Globus pallidus (tissue), 1 donor: Measurements from ENCODE around the gene LPP.
A peak's percentile ranks its signal among the peaks of the same experiment; 100 is the strongest.

Experiments
- DNase-seq: peaks from one replicate; pipeline ENCODE4 v3.0.0-alpha.2; 2015; ENCODE audit warnings: low spot score

LPP gene

GRCh38 chr3:188272481-188273372, 118.8 kb downstream of the LPP start:
- DNase-seq = no peak

DNA sequence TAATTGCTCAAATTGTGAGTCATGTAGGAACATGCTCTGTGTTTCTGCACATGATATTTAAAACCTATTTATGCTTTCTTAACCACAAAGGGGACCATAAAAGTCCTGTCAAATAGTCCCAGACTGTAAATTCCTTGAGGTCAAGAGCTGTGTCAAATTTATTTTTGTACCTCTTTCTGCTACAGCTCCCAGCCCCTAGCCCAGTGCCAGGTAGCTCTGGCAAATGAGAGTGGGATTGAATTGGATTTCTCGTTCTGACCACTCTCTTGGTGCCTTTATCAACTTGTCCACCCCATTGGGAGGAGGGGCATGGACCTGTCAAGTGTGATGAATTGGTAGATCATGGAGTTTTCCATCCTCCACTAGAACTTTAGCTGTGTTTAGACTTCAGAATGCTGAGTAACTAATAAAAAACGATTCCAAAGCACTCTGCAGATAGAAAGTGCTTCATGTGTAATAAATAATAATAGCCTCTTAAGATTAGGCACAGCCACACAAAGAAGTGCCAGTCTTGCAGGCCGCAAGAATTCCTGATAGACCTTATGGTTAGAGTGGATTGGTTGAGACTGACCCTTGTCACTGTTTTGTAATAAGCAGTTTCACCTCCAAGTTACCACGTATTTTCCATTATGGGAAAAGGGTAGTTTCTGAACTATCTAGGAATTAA, 120.4 kb downstream of the LPP start:
- DNase-seq = no peak

- DNase-seq = no peak
Observed at GRCh38 chr3:188276375-188276774, 122.4 kb downstream of the LPP start.

DNA sequence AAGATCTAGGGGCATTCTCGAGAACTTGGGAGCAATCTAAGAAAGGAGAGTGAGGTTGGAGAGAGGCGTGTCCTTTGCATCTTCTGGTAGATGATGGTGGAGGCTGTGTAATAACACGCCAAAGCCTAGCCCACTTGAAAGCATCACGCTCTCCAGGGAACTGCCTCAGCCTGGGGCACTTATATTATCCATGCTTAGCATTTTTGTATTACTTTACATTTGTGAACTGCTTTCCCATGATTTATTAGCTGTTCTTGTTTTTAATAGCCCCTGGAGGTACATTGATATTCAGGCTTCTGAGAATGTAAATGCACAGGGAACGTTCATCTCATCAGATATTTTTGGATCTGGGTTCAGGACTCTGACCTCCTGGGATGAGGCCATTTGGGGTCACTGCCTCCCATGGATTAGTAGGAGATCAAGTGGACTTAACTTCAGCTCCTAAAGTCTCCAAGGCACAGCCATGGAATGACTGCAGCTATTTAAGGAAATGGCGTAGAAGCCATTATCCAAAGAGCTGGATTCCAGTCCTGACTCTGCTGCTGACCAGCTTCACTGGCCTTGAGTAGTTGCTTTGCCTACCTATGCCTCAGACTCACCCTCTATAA, 124.9 kb downstream of the LPP start:
- DNase-seq = no peak

DNA sequence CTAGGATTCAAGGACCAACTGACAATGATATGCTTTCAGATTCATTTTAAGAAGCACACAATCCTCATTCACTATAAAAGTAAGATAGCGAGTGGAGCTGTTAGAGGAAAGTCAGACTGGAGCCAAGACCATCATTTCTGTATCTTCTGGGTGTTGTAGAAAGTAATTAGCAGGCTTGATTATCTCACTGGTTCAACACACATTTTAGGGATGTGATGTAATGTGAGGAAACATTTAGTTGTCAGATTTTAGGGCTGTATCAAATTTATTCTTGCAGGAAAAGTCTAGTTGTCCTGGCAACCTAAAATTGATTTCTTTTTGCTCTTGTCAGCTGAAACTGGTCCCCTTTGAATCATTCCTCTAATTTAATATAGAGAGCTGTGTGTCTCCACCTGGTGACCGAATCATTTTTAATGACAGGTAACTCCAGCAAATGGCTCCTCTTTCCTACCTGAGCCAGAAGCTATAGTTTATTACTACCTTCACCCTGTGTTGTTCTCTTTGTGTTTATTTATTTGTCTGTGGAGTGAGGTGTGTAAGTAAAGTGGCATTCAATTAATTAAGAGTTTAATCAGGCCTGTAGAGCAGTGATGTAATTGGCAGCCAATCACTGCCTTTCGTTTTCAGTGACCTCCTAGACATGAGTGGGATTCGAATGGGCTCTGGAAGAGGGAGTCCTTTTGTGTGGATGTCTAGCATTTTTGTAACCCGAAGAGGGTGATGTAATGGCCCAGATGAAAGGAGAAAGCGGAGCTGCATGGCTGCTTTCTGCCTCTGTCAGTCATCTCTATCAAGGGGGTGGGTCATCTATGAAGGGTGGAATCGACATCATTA, 125.8 kb downstream of the LPP start:
- DNase-seq = no peak

DNA sequence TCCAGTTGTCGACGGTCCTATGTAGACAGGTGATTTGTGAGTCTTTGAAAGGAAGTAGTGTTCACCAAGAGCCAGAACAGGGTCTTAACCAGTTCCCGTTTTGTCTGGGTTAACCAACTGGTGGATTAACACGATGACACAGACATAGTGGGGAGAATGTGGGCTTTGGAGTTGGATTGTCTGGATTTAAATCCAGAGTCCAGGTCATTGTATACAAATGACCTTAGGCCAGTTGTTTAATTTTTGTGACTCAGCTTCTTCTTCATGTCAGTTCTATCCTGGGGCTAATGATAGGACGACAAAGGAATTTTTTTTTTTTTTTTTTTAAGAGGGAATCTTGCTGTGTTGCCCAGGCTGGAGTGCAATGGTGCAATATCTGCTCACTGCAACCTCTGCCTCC, 126.7 kb downstream of the LPP start:
- DNase-seq = no peak

DNA sequence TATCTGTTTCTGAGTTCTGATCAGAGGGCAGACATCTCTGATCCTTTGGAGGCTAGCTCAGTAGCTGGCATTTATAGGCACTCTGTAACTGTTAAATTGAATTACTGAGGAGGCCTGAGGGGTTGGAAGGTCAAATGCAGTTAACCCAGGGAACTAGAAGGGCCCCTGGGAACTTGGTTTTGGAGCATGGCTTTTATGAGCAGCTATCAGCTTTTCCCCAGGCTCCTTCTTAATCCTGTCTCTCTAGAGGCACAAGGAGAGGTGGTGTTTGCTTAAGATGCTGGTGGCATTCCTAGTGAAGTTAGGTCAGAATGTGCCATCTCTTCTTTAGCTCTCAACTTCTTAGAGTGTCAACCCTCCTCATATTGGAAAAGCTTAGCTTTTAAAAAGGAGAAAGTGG, 128.9 kb downstream of the LPP start:
- no peak for DNase-seq

- no peak for DNase-seq
Observed at GRCh38 chr3:188283347-188283746, 129.4 kb downstream of the LPP start.

DNA sequence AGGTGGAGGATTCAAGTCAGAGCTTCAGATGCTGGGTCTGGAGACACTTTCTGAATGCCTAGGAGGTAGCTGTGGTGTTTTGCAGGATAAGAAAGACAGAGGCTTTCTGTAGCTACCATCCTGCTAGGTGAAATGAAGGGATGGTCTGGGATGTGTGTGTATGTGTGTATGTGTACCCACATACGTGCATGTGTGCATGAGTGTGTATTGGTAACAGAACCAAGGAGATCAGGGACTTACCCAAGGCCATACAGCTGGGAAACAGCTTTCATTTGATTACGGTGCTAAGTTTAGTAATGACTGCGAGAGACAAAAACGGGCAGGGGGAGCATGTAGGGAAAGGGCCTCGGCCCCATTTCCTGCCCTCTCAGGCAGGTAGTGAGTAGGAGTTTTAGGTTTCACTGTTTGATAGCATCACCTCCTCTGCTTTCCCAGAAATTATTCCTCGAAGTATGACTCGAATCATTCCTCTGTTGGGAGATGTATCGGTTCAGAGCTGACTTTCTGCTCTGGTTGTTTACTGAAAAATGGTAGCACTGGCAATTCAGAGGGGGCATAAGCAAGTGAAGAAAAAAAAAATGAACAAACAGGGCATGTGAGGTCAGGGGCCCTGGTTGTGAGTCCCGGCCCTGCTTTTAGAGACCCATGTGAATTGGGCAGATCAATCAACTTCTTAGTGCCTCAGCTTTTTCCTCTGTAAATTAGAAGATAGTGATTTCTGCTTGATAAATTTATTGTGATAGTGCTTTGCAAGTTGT, 130.7 kb downstream of the LPP start:
- no peak for DNase-seq

GRCh38 chr3:188286087-188286513, 132.1 kb downstream of the LPP start:
- DNase-seq = no peak

- no peak for DNase-seq
Observed at GRCh38 chr3:188287339-188287738, 133.4 kb downstream of the LPP start.

GRCh38 chr3:188287762-188288505, 134.0 kb downstream of the LPP start:
- DNase-seq = no peak

DNA sequence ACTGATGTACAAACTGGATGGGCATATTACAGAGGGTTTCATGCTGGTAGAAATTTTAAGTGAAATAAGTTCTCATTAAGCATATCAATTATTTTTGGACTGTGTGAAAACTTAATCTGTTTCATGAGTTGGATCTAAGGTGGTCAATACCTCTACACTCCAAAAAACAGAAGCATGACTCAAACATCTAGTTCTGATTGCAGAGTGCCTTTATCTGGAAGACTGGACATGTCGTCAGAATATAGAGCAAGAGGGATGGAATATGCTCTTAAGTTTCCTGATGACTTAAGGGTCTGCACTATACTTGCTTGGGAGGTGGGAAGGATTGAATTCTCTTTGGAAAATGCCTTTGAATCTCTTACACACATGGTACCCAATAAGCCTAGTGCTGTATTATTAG, 138.3 kb downstream of the LPP start:
- DNase-seq = no peak

DNA sequence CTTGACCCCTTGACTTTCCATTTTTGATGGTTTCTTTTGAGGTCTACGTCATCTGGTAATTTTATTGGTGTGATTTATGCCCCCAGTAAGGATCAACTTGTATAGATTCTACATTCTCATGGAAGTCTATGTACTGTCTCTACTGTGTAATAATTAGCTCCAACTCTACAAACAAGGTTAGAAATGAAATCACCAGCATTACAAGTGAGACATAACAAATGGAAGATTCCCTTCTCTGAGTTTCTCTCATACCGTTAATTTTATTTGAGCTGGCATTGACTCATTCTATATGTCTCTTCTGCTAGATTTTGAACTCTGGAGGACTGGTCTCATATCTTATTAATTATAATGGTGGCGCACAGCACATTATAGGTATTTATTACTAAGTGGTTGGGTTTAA, 138.9 kb downstream of the LPP start:
- no peak for DNase-seq

- no peak for DNase-seq
Observed at GRCh38 chr3:188294113-188294512, 140.2 kb downstream of the LPP start.

- DNase-seq = peak; percentile 15
Observed at GRCh38 chr3:188294823-188295487, 141.0 kb downstream of the LPP start.

DNA sequence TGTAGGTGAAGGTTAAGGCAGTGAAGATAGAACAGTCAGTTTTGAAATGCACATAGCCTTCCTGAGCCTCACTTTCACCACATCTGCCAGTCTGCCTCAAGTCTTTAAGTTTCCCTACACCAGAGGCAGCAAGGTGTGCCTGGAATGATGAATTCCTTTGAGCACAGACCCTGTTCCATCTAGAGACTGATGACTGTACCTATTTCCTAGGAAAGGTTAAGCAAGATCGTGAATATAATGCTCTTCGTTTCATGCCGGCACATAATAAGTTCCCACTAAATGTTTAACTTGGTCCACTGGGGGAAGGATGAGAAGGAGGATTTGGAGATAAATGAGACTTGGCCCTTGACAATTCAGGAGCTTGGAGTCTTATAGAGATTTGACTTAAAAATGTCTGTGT, 141.9 kb downstream of the LPP start:
- DNase-seq = no peak

GRCh38 chr3:188296761-188297612, 143.0 kb downstream of the LPP start:
- no peak for DNase-seq

DNA sequence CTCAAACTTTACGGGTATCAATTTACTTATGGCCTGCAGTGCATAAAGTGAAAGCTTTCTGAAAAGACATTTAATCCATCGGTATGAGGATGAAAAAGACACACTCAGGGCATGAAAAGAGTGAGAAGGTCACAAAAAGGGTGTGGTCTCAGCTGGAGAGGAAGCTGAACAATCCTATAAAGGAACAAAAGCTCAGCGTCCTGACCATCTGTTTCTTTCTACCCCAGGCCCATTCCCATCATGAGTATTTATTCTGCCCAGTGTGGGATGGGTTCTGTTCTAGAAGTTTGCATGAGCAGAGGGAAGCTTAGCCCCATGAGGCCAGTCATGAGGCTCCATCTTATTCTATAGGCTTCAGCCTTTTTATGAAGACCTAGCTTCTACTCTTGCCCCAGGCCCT, 144.6 kb downstream of the LPP start:
- DNase-seq = no peak
